ENCODE results near the gene CTDNEP1.

Gene CTDNEP1

GRCh38 chr17:7226721-7227710 lies 24.5 kb downstream of the CTDNEP1 start:
- DNase-seq: no peak

GRCh38 chr17:7225711-7226331 lies 25.7 kb downstream of the CTDNEP1 start:
- DNase-seq: no peak

- DNase-seq: no peak
These were observed 26.8 kb downstream of the CTDNEP1 start for GRCh38 chr17:7224661-7225111.

GRCh38 chr17:7224110-7224509 lies 27.4 kb downstream of the CTDNEP1 start:
- DNase-seq: no peak

- no peak for DNase-seq
These were observed 28.2 kb downstream of the CTDNEP1 start for GRCh38 chr17:7223375-7223774.

- DNase-seq: no peak
These were observed 28.6 kb downstream of the CTDNEP1 start for GRCh38 chr17:7222972-7223292.

GRCh38 chr17:7222093-7222971 lies 29.2 kb downstream of the CTDNEP1 start:
- DNase-seq: no peak

- no peak for DNase-seq
These were observed 30.0 kb downstream of the CTDNEP1 start for GRCh38 chr17:7221278-7222092.

- no peak for DNase-seq
These were observed 30.8 kb downstream of the CTDNEP1 start for GRCh38 chr17:7220593-7221277.

GRCh38 chr17:7219812-7220592 lies 31.5 kb downstream of the CTDNEP1 start, which contains the start of the genes ACADVL and DLG4:
TSS of gene ACADVL (plus strand) at chr17:7219938. CDS start at chr17:7219985, 47 bp downstream.
TSS of gene DLG4 (minus strand) at chr17:7219836.
- no peak for DNase-seq

GRCh38 chr17:7219229-7219811 lies 32.2 kb downstream of the CTDNEP1 start:
- peak; percentile 49 for DNase-seq

GRCh38 chr17:7218758-7219157 lies 32.8 kb downstream of the CTDNEP1 start:
- DNase-seq: no peak

GRCh38 chr17:7218166-7218565 lies 33.4 kb downstream of the CTDNEP1 start:
- DNase-seq: no peak

- DNase-seq: no peak
These were observed 34.2 kb downstream of the CTDNEP1 start for GRCh38 chr17:7217113-7217987.

- no peak for DNase-seq
These were observed 35.1 kb downstream of the CTDNEP1 start for GRCh38 chr17:7216242-7217112.

- no peak for DNase-seq
These were observed 35.8 kb downstream of the CTDNEP1 start for GRCh38 chr17:7215652-7216180.

- DNase-seq: no peak
These were observed 36.3 kb downstream of the CTDNEP1 start for GRCh38 chr17:7215136-7215638.
